ENCODE results near the gene MAP4K1. TPM values are rescaled to one million over a fixed set of nuclear protein-coding genes. Genes with fewer than 3 reads are reported as not detected.

The MAP4K1 gene
- total and polyA plus RNA-seq, 2 of the 13 experiments (the other 11 are each of a cell fraction or from before 2014, with no cell fraction given) = 0.24 to 0.89 TPM

GRCh38 chr19:38658462-38659306 is 40.9 kb upstream of the MAP4K1 start (continued):
- TF ChIP-seq ZC3H13 (CRISPR knock-in tag; IDR thresholded peaks at IDR 0.05) (no peak), FOXP4 (CRISPR knock-in tag; IDR thresholded peaks at IDR 0.05) (0 out of 2 replicates have a peak, but pooled peaks have one; percentile 36), ZNF784 (CRISPR knock-in tag; IDR thresholded peaks at IDR 0.05; ENCODE audit: borderline replicate concordance) (no peak), HNF4A (CRISPR knock-in tag; IDR thresholded peaks at IDR 0.05) (peak; percentile 35; the same call in 1 of the 2 replicates), ZKSCAN8 (CRISPR knock-in tag; IDR thresholded peaks at IDR 0.05; ENCODE audit: borderline replicate concordance) (no peak), KMT2B (CRISPR knock-in tag; IDR thresholded peaks at IDR 0.05) (no peak; the same call in 1 of the 2 replicates), AKNA (CRISPR knock-in tag; IDR thresholded peaks at IDR 0.05; ENCODE audit: borderline replicate concordance) (no peak), HBP1 (CRISPR knock-in tag; IDR thresholded peaks at IDR 0.05; ENCODE audit: low read depth) (0 out of 2 replicates have a peak, but pooled peaks have one; percentile 22), AHR (CRISPR knock-in tag; IDR thresholded peaks at IDR 0.05) (no peak), ATF4 (CRISPR knock-in tag; IDR thresholded peaks at IDR 0.05) (no peak), FOXJ3 (CRISPR knock-in tag; IDR thresholded peaks at IDR 0.05; ENCODE audit: borderline replicate concordance) (no peak), DMTF1 (CRISPR knock-in tag; IDR thresholded peaks at IDR 0.05) (no peak), KDM2A (CRISPR knock-in tag; IDR thresholded peaks at IDR 0.05; ENCODE audit: borderline replicate concordance, low read depth) (no peak), ZBTB7B (CRISPR knock-in tag; IDR thresholded peaks at IDR 0.05) (no peak), PLRG1 (conservative IDR thresholded peaks at IDR 0.05) (no peak)

Data from HepG2 (cell line).